H1 (cell line): ENCODE measurements around the gene HOXC13. TPM values are rescaled to one million over a fixed set of nuclear protein-coding genes. Genes with fewer than 3 reads are reported as not detected.

Experiments
- BACH1 ChIP-seq: IDR thresholded peaks from 2 replicates; pipeline ENCODE4 v1.6.1; 2012; ENCODE audit warnings: low read length, improper control_type of control experiment
- CBX8 ChIP-seq: fragments of 300-800, 300-1000 bp; sonication (generic); IDR thresholded peaks from 2 replicates; pipeline ENCODE4 v1.7.1; 2016; ENCODE audit warnings: low read depth, low read length, borderline replicate concordance
- CHD1 ChIP-seq: IDR thresholded peaks from 2 replicates; pipeline ENCODE4 v1.6.1; 2012; ENCODE audit warnings: low read depth, low read length, improper control_type of control experiment
- EP300 ChIP-seq, 2 experiments: IDR thresholded peaks; 1 replicate in 1 of 2; 2 replicates in 1 of 2; pipeline ENCODE4 v1.6.1; 2011 to 2012; ENCODE audit warnings: low read depth in 2 of 2, low read length in 2 of 2, mild to moderate bottlenecking in 2 of 2, borderline replicate concordance in 1 of 2, inconsistent platforms in 1 of 2, moderate library complexity in 1 of 2
- EZH2 ChIP-seq: fragments of 200-600 bp; sonication (generic); IDR thresholded peaks from 2 replicates; pipeline ENCODE4 v1.7.1; 2012; ENCODE audit warnings: low read depth, mild to moderate bottlenecking, moderate library complexity, low read length, inconsistent platforms; ENCODE audit not compliant: severe bottlenecking
- JUN ChIP-seq: IDR thresholded peaks from 2 replicates; pipeline ENCODE4 v1.6.1; 2011; ENCODE audit warnings: low read depth, mild to moderate bottlenecking, improper control_type of control experiment, low read length
- RAD21 ChIP-seq, 2 experiments: IDR thresholded peaks in 1 of 2; conservative IDR thresholded peaks in 1 of 2; 2 replicates each; pipeline ENCODE4 v1.6.1; 2011; ENCODE audit warnings: low read depth in 2 of 2, low read length in 2 of 2, improper control_type of control experiment in 1 of 2, inconsistent platforms in 1 of 2, mild to moderate bottlenecking in 1 of 2, moderate library complexity in 1 of 2
- RNF2 ChIP-seq: fragments of 200-900, 300-1000 bp; sonication (generic); IDR thresholded peaks from 2 replicates; pipeline ENCODE4 v1.7.1; 2016; ENCODE audit warnings: borderline replicate concordance, low read depth, mild to moderate bottlenecking, antibody characterized with exemption, low read length; ENCODE audit not compliant: poor library complexity, severe bottlenecking; ENCODE audit errors: missing control alignments
- SUZ12 ChIP-seq: fragments of 200-600 bp; sonication (generic); IDR thresholded peaks from 2 replicates; pipeline ENCODE4 v1.6.1; 2012; ENCODE audit warnings: mild to moderate bottlenecking, inconsistent platforms, low read length, moderate library complexity, mixed read lengths
- polyA plus RNA-seq, 7 experiments: library from polyadenylated mRNA; depleted of rRNA in 3 of 7; stranded (reverse) in 5 of 7; unstranded in 2 of 7; fragments of >200 nt in 5 of 7; fragments of 200-250 nt in 2 of 7; gene quantifications; 1 replicate in 5 of 7; 2 replicates in 1 of 7; 4 replicates in 1 of 7; pipeline versions ENCODE4 v1.2.1 to v1.2.3, GENCODE V29; 2011 to 2013; ENCODE audit warnings: missing spikeins in 2 of 7, mixed read lengths in 2 of 7
- total RNA-seq: library from RNA; stranded (reverse); fragmentation: NEBNext Ultra II Directional; extraction: Animal tissue kit (Norgen Biotek cat#: 25700); gene quantifications from 2 replicates; pipeline ENCODE4 v1.2.1, GENCODE V29; 2021

Gene HOXC13
- total and polyA plus RNA-seq, 2 of the 8 experiments (the other 6 are each of a cell fraction or from before 2014, with no cell fraction given) = 0.02 TPM; not detected in 1

- TF ChIP-seq SUZ12 = peak; percentile 98
- no peak for TF ChIP-seq RAD21 (IDR thresholded peaks at IDR 0.05 in 1 of 2, conservative IDR thresholded peaks at IDR 0.05 in 1 of 2; ENCODE audit: low read depth in 2 of 2, low read length in 2 of 2)
- TF ChIP-seq BACH1 = no peak
- TF ChIP-seq CHD1 = no peak
- TF ChIP-seq JUN = no peak
- peak; percentile 79; the same call in 1 of the 2 replicates for TF ChIP-seq CBX8
- peak; percentile 96 for TF ChIP-seq EZH2
- no peak for TF ChIP-seq EP300 (IDR thresholded peaks at IDR 0.05; ENCODE audit: borderline replicate concordance in 1 of 2, low read depth in 2 of 2, low read length in 2 of 2)
- peak; percentile 97 for TF ChIP-seq RNF2
Measured at GRCh38 chr12:53930591-53931255, 7.9 kb upstream of the HOXC13 start (continued).
